Testis (tissue), 3 donors: Measurements from ENCODE around the gene MRM2. TPM values are rescaled to one million over a fixed set of nuclear protein-coding genes. Genes with fewer than 3 reads are reported as not detected.

Experiments
- DNase-seq: peaks from one replicate; pipeline ENCODE4 v3.0.0-alpha.2; 2019
- H3K27ac ChIP-seq, 2 donors: fragments of 200-600 bp; sonication (generic); one replicate each; pipeline ENCODE4 v1.5.1; 2019
- H3K27me3 ChIP-seq: fragments of 200-600 bp; sonication (generic); one replicate; pipeline ENCODE4 v1.5.1; 2019
- H3K36me3 ChIP-seq: fragments of 200-600 bp; sonication (generic); one replicate; pipeline ENCODE4 v1.5.1; 2017; ENCODE audit warnings: low read depth; ENCODE audit errors: missing control alignments
- H3K4me1 ChIP-seq: fragments of 200-600 bp; sonication (generic); one replicate; pipeline ENCODE4 v1.5.1; 2019
- H3K4me3 ChIP-seq, 2 donors: fragments of 200-600 bp; sonication (generic); one replicate each; pipeline ENCODE4 v1.5.1; 2017 to 2019
- H3K9me3 ChIP-seq: fragments of 200-600 bp; sonication (generic); one replicate; pipeline ENCODE4 v1.5.1; 2017
- POLR2A ChIP-seq: fragments of 450-650 bp; IDR thresholded peaks from one replicate; pipeline ENCODE4 v1.6.1; 2017; ENCODE audit warnings: antibody characterized with exemption, mild to moderate bottlenecking, moderate library complexity
- WGBS, 2 donors: methylation state at CpG; one replicate each; pipeline ENCODE4 v1.1.5; 2018; 5-methylcytosine and 5-hydroxymethylcytosine counted together
- intact Hi-C: fragments of 100-400 bp; cut with DNase I; formaldehyde crosslinking; loops from one replicate; pipeline ENCODE4 v1.15.1; 2023; ENCODE audit warnings: low total_unique reads
- polyA plus RNA-seq: library from polyadenylated mRNA; stranded (reverse); fragments of 350-450 nt; fragmentation: Illumina TruSeq; extraction: RNeasy Lipid Tissue Mini Kit (QIAGEN cat#74804); gene quantifications from one replicate; pipeline ENCODE4 v1.2.3, GENCODE V29; 2014; ENCODE audit warnings: low read depth, low replicate concordance; ENCODE audit not compliant: insufficient read depth
- total RNA-seq, 2 donors: library from RNA; depleted of rRNA; stranded (reverse); fragments of >200 nt; gene quantifications; one replicate each; pipeline ENCODE4 v1.2.3, GENCODE V29; 2016
- TF ChIP-seq, protein P1 (sequence below), 3 experiments: fragments of 450-650 bp in 2 of 3; fragments of 200-600 bp in 1 of 3; sonication (generic) in 1 of 3; IDR thresholded peaks; one replicate each; pipeline ENCODE4 v1.5.1; 2016 to 2019; ENCODE audit warnings: antibody characterized with exemption in 3 of 3, mild to moderate bottlenecking in 2 of 3, moderate library complexity in 1 of 3

MRM2 gene
- total and polyA plus RNA-seq, 3 donors from 2014 or later = 18.1 to 31.2 (median 20.5) TPM

DNA sequence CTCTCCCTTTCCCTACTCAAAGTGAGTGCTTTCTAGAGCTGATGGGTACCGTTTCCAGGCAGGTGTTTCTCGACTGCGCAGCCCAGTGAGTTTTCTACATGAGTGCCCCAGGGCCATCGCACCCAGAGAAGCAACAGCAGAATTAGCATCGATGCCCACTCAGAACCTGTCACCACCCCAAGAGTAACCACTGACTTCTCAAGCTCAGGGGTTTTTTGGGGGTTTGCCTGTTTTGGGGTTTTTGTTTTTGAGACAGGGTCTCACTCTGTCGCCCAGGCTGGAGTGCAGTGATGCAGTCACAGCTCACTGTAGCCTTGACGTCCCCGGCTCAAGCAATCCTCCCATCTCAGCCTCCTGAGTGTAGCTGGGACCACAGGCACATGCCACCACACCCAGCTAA is 46.5 kb upstream of the MRM2 start:
- intact Hi-C loops = no loop called here
- no peak overlapping the region for H3K27ac ChIP-seq
- 93 to 94% methylated on average over 8 of the region's 8 CpGs for WGBS, 2 donors
- no peaks in the 10 kb centered on the region for H3K9me3 ChIP-seq
- no peak for DNase-seq
- H3K4me3 ChIP-seq = no peak overlapping the region
- no peaks in the 10 kb centered on the region for H3K27me3 ChIP-seq
- TF ChIP-seq POLR2A = no peak
- TF ChIP-seq, protein P1, sequence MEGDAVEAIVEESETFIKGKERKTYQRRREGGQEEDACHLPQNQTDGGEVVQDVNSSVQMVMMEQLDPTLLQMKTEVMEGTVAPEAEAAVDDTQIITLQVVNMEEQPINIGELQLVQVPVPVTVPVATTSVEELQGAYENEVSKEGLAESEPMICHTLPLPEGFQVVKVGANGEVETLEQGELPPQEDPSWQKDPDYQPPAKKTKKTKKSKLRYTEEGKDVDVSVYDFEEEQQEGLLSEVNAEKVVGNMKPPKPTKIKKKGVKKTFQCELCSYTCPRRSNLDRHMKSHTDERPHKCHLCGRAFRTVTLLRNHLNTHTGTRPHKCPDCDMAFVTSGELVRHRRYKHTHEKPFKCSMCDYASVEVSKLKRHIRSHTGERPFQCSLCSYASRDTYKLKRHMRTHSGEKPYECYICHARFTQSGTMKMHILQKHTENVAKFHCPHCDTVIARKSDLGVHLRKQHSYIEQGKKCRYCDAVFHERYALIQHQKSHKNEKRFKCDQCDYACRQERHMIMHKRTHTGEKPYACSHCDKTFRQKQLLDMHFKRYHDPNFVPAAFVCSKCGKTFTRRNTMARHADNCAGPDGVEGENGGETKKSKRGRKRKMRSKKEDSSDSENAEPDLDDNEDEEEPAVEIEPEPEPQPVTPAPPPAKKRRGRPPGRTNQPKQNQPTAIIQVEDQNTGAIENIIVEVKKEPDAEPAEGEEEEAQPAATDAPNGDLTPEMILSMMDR (IDR thresholded peaks at IDR 0.05) = no peak
- H3K4me1 ChIP-seq = peaks cover 6% of the 10 kb centered on the region
- no peaks in the 10 kb centered on the region for H3K36me3 ChIP-seq

DNA sequence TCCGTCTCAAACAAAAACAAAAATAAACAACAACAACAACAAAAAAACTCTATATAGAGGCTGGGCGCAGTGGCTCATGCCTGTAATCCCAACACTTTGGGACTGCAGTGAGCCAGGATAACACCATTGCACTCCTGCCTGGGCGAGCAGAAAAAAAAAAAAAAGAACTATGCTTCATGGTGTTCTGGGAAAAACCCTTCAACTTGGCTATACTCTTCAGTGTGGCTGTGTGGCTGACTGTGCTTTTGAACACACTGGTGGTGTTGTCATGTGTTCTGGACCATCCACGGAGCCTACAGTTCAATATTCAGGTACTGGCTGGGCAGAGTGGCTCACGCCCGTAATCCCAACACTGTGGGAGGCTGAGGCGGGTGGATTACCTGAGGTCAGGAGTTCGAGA is 45.7 kb upstream of the MRM2 start:
- 93 to 94% methylated on average over 8 of the region's 8 CpGs for WGBS, 2 donors
- Histone ChIP-seq H3K9me3 (no peaks in the 10 kb centered on the region), H3K4me1 (peaks cover 6% of the 10 kb centered on the region), H3K27ac (no peak overlapping the region), H3K27me3 (no peaks in the 10 kb centered on the region), H3K4me3 (no peak overlapping the region), H3K36me3 (no peaks in the 10 kb centered on the region)
- intact Hi-C loops = no loop called here
- TF ChIP-seq, protein P1 (IDR thresholded peaks at IDR 0.05) = no peak
- no peak for TF ChIP-seq POLR2A
- DNase-seq = no peak

DNA sequence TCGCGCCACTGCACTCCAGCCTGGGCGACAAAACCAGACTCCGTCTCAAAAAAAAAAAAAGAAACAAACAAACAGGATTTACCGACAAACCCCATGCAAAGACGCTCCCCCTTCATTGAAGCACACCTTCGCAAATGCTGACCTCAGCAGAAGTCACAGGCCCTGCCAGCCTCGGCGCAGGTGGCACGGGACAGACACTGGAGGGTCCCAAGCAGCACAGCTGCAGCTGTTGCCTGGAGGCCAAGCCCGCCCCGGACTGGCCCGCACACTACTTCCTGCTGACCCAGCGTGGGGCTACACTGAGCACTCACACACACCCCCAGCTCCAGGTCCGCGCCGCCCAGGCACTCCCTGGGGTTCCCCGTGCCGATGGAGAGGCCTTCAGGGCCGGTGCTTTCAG is 41.1 kb upstream of the MRM2 start:
- intact Hi-C loops = no loop called here
- DNase-seq = no peak
- H3K27me3 ChIP-seq = no peaks in the 10 kb centered on the region
- no peak for TF ChIP-seq POLR2A
- TF ChIP-seq, protein P1 (IDR thresholded peaks at IDR 0.05) = no peak
- WGBS, 2 donors = 95 to 96% methylated on average over 7 to 13 of the region's 20 CpGs
- H3K4me3 ChIP-seq = no peak overlapping the region
- H3K9me3 ChIP-seq = no peaks in the 10 kb centered on the region
- H3K27ac ChIP-seq = no peak overlapping the region
- H3K4me1 ChIP-seq = peaks cover 29% of the 10 kb centered on the region
- no peaks in the 10 kb centered on the region for H3K36me3 ChIP-seq

DNA sequence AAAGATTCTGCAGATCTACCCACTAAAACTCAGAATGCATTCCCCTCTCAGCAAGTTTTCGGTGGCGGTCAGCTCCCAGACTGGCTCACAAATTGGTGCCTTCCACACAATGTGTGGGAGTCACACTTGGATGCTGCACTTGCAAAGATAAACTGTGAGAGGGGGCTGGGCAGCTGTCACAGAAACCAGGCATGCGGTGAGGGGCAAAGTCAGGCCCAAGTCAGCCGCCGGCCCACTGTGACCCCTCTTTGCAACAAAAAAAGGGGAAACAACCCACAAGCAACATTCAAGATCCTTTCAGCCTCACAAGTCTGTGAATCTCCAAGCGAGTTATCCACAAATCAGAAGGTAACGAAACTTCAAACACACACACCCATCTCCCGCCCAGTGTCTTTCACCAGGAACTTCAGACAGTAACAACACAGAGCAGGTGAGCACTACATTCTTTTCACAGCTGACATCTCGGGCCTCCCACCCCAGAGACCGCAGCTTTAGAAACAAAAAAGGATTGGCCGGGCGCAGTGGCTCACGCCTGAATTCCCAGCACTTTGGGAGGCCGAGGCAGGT is 40.3 kb upstream of the MRM2 start:
- 69 to 72% methylated on average over 14 of the region's 14 CpGs for WGBS, 2 donors
- intact Hi-C loops = no loop called here

More for the DNA sequence above, 40.3 kb upstream of the MRM2 start:
- no peak overlapping the region for H3K4me3 ChIP-seq
- H3K4me1 ChIP-seq = peaks cover 29% of the 10 kb centered on the region
- H3K27ac ChIP-seq = peak overlapping the region in 1 of 2 donors; percentile 48
- no peaks in the 10 kb centered on the region for H3K27me3 ChIP-seq
- H3K9me3 ChIP-seq = no peaks in the 10 kb centered on the region
- TF ChIP-seq, protein P1 (IDR thresholded peaks at IDR 0.05) = no peak
- no peak for TF ChIP-seq POLR2A
- peak; percentile 58 for DNase-seq
- H3K36me3 ChIP-seq = no peaks in the 10 kb centered on the region
